Activated CD4-positive, alpha-beta memory T cell treated with anti-CD3 and anti-CD28 coated beads, Interleukin-2, amount 10 ng/mL, durations not matched to agents 7 days and 5 days (primary cell): ENCODE data around the gene CDC42EP2. TPM values are rescaled to one million over a fixed set of nuclear protein-coding genes. Genes with fewer than 3 reads are reported as not detected.

ENCODE experiments used
- total RNA-seq, 2 experiments: library from RNA; stranded (reverse); gene quantifications; one replicate each; pipeline ENCODE4 v1.2.3, GENCODE V29; 2021

The CDC42EP2 gene
- total RNA-seq, 2 experiments from 2014 or later = 0.38 to 0.70 TPM

Other genes starting within 250 kb of the CDC42EP2 start
- gene CDCA5, start 230.8 kb upstream of the CDC42EP2 start, total RNA-seq = 100 to 1,000 TPM in 1 of 2 experiments, 10 to 100 TPM in 1; 98.2 to 104 TPM
- gene ZFPL1, start 230.6 kb upstream of the CDC42EP2 start, total RNA-seq = 10 to 100 TPM; 30.1 to 31.6 TPM
- gene VPS51, start 218.7 kb upstream of the CDC42EP2 start, total RNA-seq = 100 to 1,000 TPM; 117 to 123 TPM
- gene TM7SF2, start 203.0 kb upstream of the CDC42EP2 start, total RNA-seq = 10 to 100 TPM; 27.2 to 28.4 TPM
- gene ZNHIT2, start 197.2 kb upstream of the CDC42EP2 start, total RNA-seq = 1 to 10 TPM; 8.1 to 8.6 TPM
- gene FAU, start 192.7 kb upstream of the CDC42EP2 start, total RNA-seq = 1,000 to 10,000 TPM in 1 of 2 experiments, 100 to 1,000 TPM in 1; 995 to 1,031 TPM
- 10 to 100 TPM; 36.5 to 37.4 TPM for gene MRPL49, start 192.5 kb upstream of the CDC42EP2 start, total RNA-seq
- 10 to 100 TPM; 39.4 to 42.2 TPM for gene SYVN1, start 180.3 kb upstream of the CDC42EP2 start, total RNA-seq
- gene SPDYC, start 144.6 kb upstream of the CDC42EP2 start, total RNA-seq = not detected
- gene CAPN1, start 132.9 kb upstream of the CDC42EP2 start, total RNA-seq = 100 to 1,000 TPM; 164 to 167 TPM
- gene POLA2, start 52.9 kb upstream of the CDC42EP2 start, total RNA-seq = 10 to 100 TPM; 42.0 to 51.1 TPM
- 10 to 100 TPM; 80.7 to 82.0 TPM for gene DPF2, start 19.0 kb downstream of the CDC42EP2 start, total RNA-seq
- under 1 TPM; 0.58 to 0.88 TPM for gene TIGD3, start 39.9 kb downstream of the CDC42EP2 start, total RNA-seq
- gene SLC25A45, start 67.8 kb downstream of the CDC42EP2 start, total RNA-seq = 10 to 100 TPM; 19.4 to 19.8 TPM
- gene FRMD8, start 71.8 kb downstream of the CDC42EP2 start, total RNA-seq = 10 to 100 TPM; 53.9 to 61.3 TPM
- gene NEAT1, start 107.9 kb downstream of the CDC42EP2 start, total RNA-seq = 1,000 to 10,000 TPM; 1,222 to 1,245 TPM
- gene MALAT1, start 184.2 kb downstream of the CDC42EP2 start, total RNA-seq = 1,000 to 10,000 TPM; 7,674 to 7,759 TPM
- gene SCYL1, start 210.2 kb downstream of the CDC42EP2 start, total RNA-seq = 10 to 100 TPM; 56.9 to 58.5 TPM
- gene LTBP3, start 243.5 kb downstream of the CDC42EP2 start, total RNA-seq = 10 to 100 TPM; 55.4 to 60.0 TPM